ENCODE data around the gene CAT. TPM values are rescaled to one million over a fixed set of nuclear protein-coding genes. Genes with fewer than 3 reads are reported as not detected.

The CAT gene
- polyA plus RNA-seq, 1 experiment, result 104 TPM

- ChIA-PET POLR2A (no interaction called here), CTCF (interaction anchor here (1.1 kb wide), 1 partner anchor 66 kb away, joined by 6 read pairs; no protein-coding TSS in a partner anchor)
- no peaks in the 10 kb centered on the region for H3K9me3 ChIP-seq (ENCODE audit: control insufficient read depth, insufficient read depth, low read length)
- peaks cover 23% of the 10 kb centered on the region for H3K27me3 ChIP-seq (ENCODE audit: control insufficient read depth, insufficient read depth, low read length)
- TF ChIP-seq CTCF (IDR thresholded peaks at IDR 0.05; ENCODE audit: low read depth, low read length), result no peak
- no peak for DNase-seq (ENCODE audit: low read depth, low spot score)
- H3K27ac ChIP-seq (ENCODE audit: low read depth, low read length), result no peak overlapping the region
- no peak overlapping the region for H3K4me3 ChIP-seq (ENCODE audit: low read depth, low read length)
These were observed 81.0 kb downstream of the CAT start for GRCh38 chr11:34519595-34520235.

- TF ChIP-seq CTCF (IDR thresholded peaks at IDR 0.05; ENCODE audit: low read depth, low read length), result no peak
- Histone ChIP-seq H3K9me3 (ENCODE audit: control insufficient read depth, insufficient read depth, low read length) (no peaks in the 10 kb centered on the region), H3K27ac (ENCODE audit: low read depth, low read length) (no peak overlapping the region), H3K4me3 (ENCODE audit: low read depth, low read length) (no peak overlapping the region), H3K27me3 (ENCODE audit: control insufficient read depth, insufficient read depth, low read length) (peaks cover 29% of the 10 kb centered on the region)
- CTCF ChIA-PET, result no interaction called here
- POLR2A ChIA-PET, result no interaction called here
- no peak for DNase-seq (ENCODE audit: low read depth, low spot score)
These were observed 82.5 kb downstream of the CAT start for GRCh38 chr11:34521265-34521664.

Small RNA genes lying within 50 kb of the gene (small RNA-seq; reads per million reads assigned to genes)
- gene AL035079.1 (ENCODE audit: insufficient read length, low read depth), result not detected

Other genes starting within 250 kb of the CAT start
- gene ABTB2, start 80.9 kb upstream of the CAT start, polyA plus RNA-seq (2011; rRNA removed), result 0.43 and 0.58 TPM in 2 replicates
- not detected in 2 replicates for gene ELF5, start 74.9 kb downstream of the CAT start, polyA plus RNA-seq (2011; rRNA removed)
- 0.05 and 0.07 TPM in 2 replicates for gene EHF, start 182.2 kb downstream of the CAT start, polyA plus RNA-seq (2011; rRNA removed)

Data from AG04450 (cell line).